Skeletal muscle tissue (tissue), 4 donors: ENCODE measurements around the gene ST7. TPM values are rescaled to one million over a fixed set of nuclear protein-coding genes. Genes with fewer than 3 reads are reported as not detected.
"Not testable (repeated sequence)": the region's sequence is repeated elsewhere in the genome, so short reads cannot be mapped to it uniquely, and the experiment has no call there.

Experiments
- H3K27ac ChIP-seq: one replicate; pipeline ENCODE4 v1.7.0; 2013; ENCODE audit warnings: mild to moderate bottlenecking, low read depth, low read length, inconsistent platforms
- H3K27me3 ChIP-seq, 3 donors: one replicate each; pipeline ENCODE4 v1.7.0; 2013; ENCODE audit warnings: low read length in 3 of 3; ENCODE audit not compliant: control insufficient read depth in 3 of 3, insufficient read depth in 3 of 3
- H3K36me3 ChIP-seq, 3 donors: one replicate each; pipeline ENCODE4 v1.7.0; 2013; ENCODE audit warnings: low read length in 3 of 3; ENCODE audit not compliant: control insufficient read depth in 3 of 3, insufficient read depth in 3 of 3
- H3K4me1 ChIP-seq, 3 donors: one replicate each; pipeline ENCODE4 v1.7.0; 2013; ENCODE audit warnings: low read length in 3 of 3, mild to moderate bottlenecking in 3 of 3; ENCODE audit not compliant: control insufficient read depth in 3 of 3, insufficient read depth in 3 of 3
- H3K4me3 ChIP-seq, 3 donors: one replicate each; pipeline ENCODE4 v1.7.0; 2013; ENCODE audit warnings: low read length in 3 of 3
- H3K9ac ChIP-seq, 3 donors: one replicate each; pipeline ENCODE4 v1.7.0; 2013; ENCODE audit warnings: low read length in 3 of 3, mild to moderate bottlenecking in 3 of 3, moderate library complexity in 2 of 3, low read depth in 1 of 3
- H3K9me3 ChIP-seq, 3 donors: one replicate each; pipeline ENCODE4 v1.7.0; 2013; ENCODE audit warnings: low read length in 3 of 3; ENCODE audit not compliant: control insufficient read depth in 3 of 3
- total RNA-seq: library from RNA; depleted of rRNA; stranded (reverse); fragments of >200 nt; gene quantifications from one replicate; pipeline ENCODE4 v1.2.3, GENCODE V29; 2014
- donor health status: Osteomylitis.

Gene ST7
- total RNA-seq, 1 donor from 2014 or later, result 23.0 TPM

GRCh38 chr7:116957874-116958273 is 4.6 kb downstream of the ST7 start:
- Histone ChIP-seq H3K4me3 (no peak overlapping the region), H3K9ac (no peak overlapping the region), H3K27me3 (no peaks in the 10 kb centered on the region), H3K36me3 (no peaks in the 10 kb centered on the region), H3K9me3 (no peaks in the 10 kb centered on the region), H3K4me1 (peaks cover 15 to 22% (median 16%) of the 10 kb centered on the region in 3 donors), H3K27ac (no peak overlapping the region)

- not testable (repeated sequence) for H3K27me3 ChIP-seq, H3K4me1 ChIP-seq
These were observed 8.8 kb downstream of the ST7 start for GRCh38 chr7:116961966-116962673.

GRCh38 chr7:116963234-116963633 is 9.9 kb downstream of the ST7 start:
- no peaks in the 10 kb centered on the region for H3K9me3 ChIP-seq
- no peaks in the 10 kb centered on the region for H3K36me3 ChIP-seq
- H3K4me1 ChIP-seq, result peaks cover 0 to 2% (median 0%) of the 10 kb centered on the region in 3 donors
- no peaks in the 10 kb centered on the region for H3K27me3 ChIP-seq
- no peak overlapping the region for H3K27ac ChIP-seq
- no peak overlapping the region for H3K9ac ChIP-seq
- H3K4me3 ChIP-seq, result no peak overlapping the region

More at GRCh38 chr7:116961966-116962673, 8.8 kb downstream of the ST7 start:
- not testable (repeated sequence) for H3K4me3 ChIP-seq, H3K9me3 ChIP-seq, H3K27ac ChIP-seq, H3K9ac ChIP-seq, H3K36me3 ChIP-seq

GRCh38 chr7:116966601-116967000 is 13.3 kb downstream of the ST7 start:
- Histone ChIP-seq H3K4me1 (peaks cover 2 to 10% (median 3%) of the 10 kb centered on the region in 3 donors), H3K36me3 (no peaks in the 10 kb centered on the region), H3K4me3 (no peak overlapping the region), H3K27me3 (no peaks in the 10 kb centered on the region), H3K9me3 (no peaks in the 10 kb centered on the region), H3K27ac (no peak overlapping the region), H3K9ac (no peak overlapping the region)

- no peak overlapping the region for H3K27ac ChIP-seq
- peaks cover 2 to 12% (median 7%) of the 10 kb centered on the region in 3 donors for H3K4me1 ChIP-seq
These were observed 14.1 kb downstream of the ST7 start for GRCh38 chr7:116967254-116967922.

GRCh38 chr7:116967983-116968382 is 14.7 kb downstream of the ST7 start:
- Histone ChIP-seq H3K27ac (no peak overlapping the region), H3K9ac (no peak overlapping the region), H3K9me3 (no peaks in the 10 kb centered on the region), H3K4me1 (peaks cover 2 to 12% (median 7%) of the 10 kb centered on the region in 3 donors), H3K36me3 (no peaks in the 10 kb centered on the region), H3K27me3 (no peaks in the 10 kb centered on the region), H3K4me3 (no peak overlapping the region)

More at GRCh38 chr7:116967254-116967922, 14.1 kb downstream of the ST7 start:
- H3K27me3 ChIP-seq, result no peaks in the 10 kb centered on the region
- H3K9ac ChIP-seq, result no peak overlapping the region
- no peak overlapping the region for H3K4me3 ChIP-seq
- no peaks in the 10 kb centered on the region for H3K9me3 ChIP-seq
- H3K36me3 ChIP-seq, result no peaks in the 10 kb centered on the region

- Histone ChIP-seq H3K4me3 (no peak overlapping the region), H3K27me3 (no peaks in the 10 kb centered on the region), H3K4me1 (peaks cover 2 to 12% (median 7%) of the 10 kb centered on the region in 3 donors), H3K9ac (no peak overlapping the region), H3K36me3 (no peaks in the 10 kb centered on the region), H3K27ac (no peak overlapping the region), H3K9me3 (no peaks in the 10 kb centered on the region)
These were observed 15.3 kb downstream of the ST7 start for GRCh38 chr7:116968631-116969030.

- Histone ChIP-seq H3K4me1 (peaks cover 0 to 12% (median 7%) of the 10 kb centered on the region in 3 donors), H3K9me3 (no peaks in the 10 kb centered on the region), H3K27me3 (no peaks in the 10 kb centered on the region), H3K27ac (no peak overlapping the region), H3K9ac (no peak overlapping the region), H3K4me3 (no peak overlapping the region), H3K36me3 (no peaks in the 10 kb centered on the region)
These were observed 16.1 kb downstream of the ST7 start for GRCh38 chr7:116969371-116969902.

GRCh38 chr7:116970238-116970910 is 17.1 kb downstream of the ST7 start:
- Histone ChIP-seq H3K27ac (no peak overlapping the region), H3K9me3 (no peaks in the 10 kb centered on the region), H3K27me3 (no peaks in the 10 kb centered on the region), H3K9ac (no peak overlapping the region), H3K36me3 (no peaks in the 10 kb centered on the region), H3K4me3 (no peak overlapping the region), H3K4me1 (peaks cover 0 to 12% (median 7%) of the 10 kb centered on the region in 3 donors)

GRCh38 chr7:116971153-116971552 is 17.9 kb downstream of the ST7 start:
- H3K9ac ChIP-seq, H3K9me3 ChIP-seq, H3K27ac ChIP-seq, H3K27me3 ChIP-seq, H3K36me3 ChIP-seq, H3K4me3 ChIP-seq: not testable (repeated sequence)
- peaks cover 0 to 12% (median 7%) of the 10 kb centered on the region in 3 donors for H3K4me1 ChIP-seq
